Mesendoderm (in vitro differentiated cells): ENCODE measurements around the gene BTBD7. TPM values are rescaled to one million over a fixed set of nuclear protein-coding genes. Genes with fewer than 3 reads are reported as not detected.
A peak's percentile ranks its signal among the peaks of the same experiment; 100 is the strongest.

ENCODE experiments used
- DNase-seq: peaks from one replicate; pipeline ENCODE4 v3.0.0; 2013
- H2AK5ac ChIP-seq: 2 replicates; pipeline ENCODE4 v1.6.1; 2013; ENCODE audit warnings: low read length, inconsistent platforms
- H2BK120ac ChIP-seq: 2 replicates; pipeline ENCODE4 v1.6.1; 2013; ENCODE audit warnings: low read depth, mild to moderate bottlenecking, low read length, moderate library complexity, mixed read lengths
- H2BK15ac ChIP-seq: replicated peaks from 2 replicates; pipeline ENCODE4 v1.6.1; 2013; ENCODE audit warnings: low read depth, mild to moderate bottlenecking, moderate library complexity
- H2BK5ac ChIP-seq: 2 replicates; pipeline ENCODE4 v1.6.1; 2013; ENCODE audit warnings: low read length, inconsistent platforms
- H3K18ac ChIP-seq: 2 replicates; pipeline ENCODE4 v1.6.1; 2013; ENCODE audit warnings: mild to moderate bottlenecking, low read length, mixed read lengths
- H3K23ac ChIP-seq: one replicate; pipeline ENCODE4 v1.6.1; 2013; ENCODE audit warnings: low read length
- H3K27ac ChIP-seq: 2 replicates; pipeline ENCODE4 v1.5.1; 2013; ENCODE audit warnings: low read depth, mild to moderate bottlenecking, inconsistent platforms, low read length, moderate library complexity
- H3K27me3 ChIP-seq: 2 replicates; pipeline ENCODE4 v1.6.1; 2013; ENCODE audit warnings: low read length, control low read depth, mild to moderate bottlenecking, inconsistent platforms; ENCODE audit not compliant: insufficient read depth, poor library complexity
- H3K36me3 ChIP-seq: 2 replicates; pipeline ENCODE4 v1.6.1; 2013; ENCODE audit warnings: low read length, inconsistent platforms; ENCODE audit not compliant: control insufficient read depth, insufficient read depth
- H3K4ac ChIP-seq: one replicate; pipeline ENCODE4 v1.6.1; 2013; ENCODE audit warnings: low read depth, mild to moderate bottlenecking, low read length, moderate library complexity
- H3K4me1 ChIP-seq: 2 replicates; pipeline ENCODE4 v1.6.1; 2013; ENCODE audit warnings: low read depth, low read length, inconsistent platforms; ENCODE audit not compliant: control insufficient read depth
- H3K4me2 ChIP-seq: 2 replicates; pipeline ENCODE4 v1.6.1; 2013; ENCODE audit warnings: low read length
- H3K4me3 ChIP-seq: 2 replicates; pipeline ENCODE4 v1.5.1; 2013; ENCODE audit warnings: mild to moderate bottlenecking, low read length
- H3K56ac ChIP-seq: one replicate; pipeline ENCODE4 v1.6.1; 2013; ENCODE audit warnings: low read length
- H3K79me1 ChIP-seq: 2 replicates; pipeline ENCODE4 v1.6.1; 2013; ENCODE audit warnings: low read length, inconsistent platforms
- H3K79me2 ChIP-seq: 2 replicates; pipeline ENCODE4 v1.6.1; 2013; ENCODE audit warnings: mild to moderate bottlenecking, low read length; ENCODE audit not compliant: control insufficient read depth, insufficient read depth
- H3K9ac ChIP-seq: 2 replicates; pipeline ENCODE4 v1.6.1; 2013; ENCODE audit warnings: low read length, inconsistent platforms
- H4K5ac ChIP-seq: one replicate; pipeline ENCODE4 v1.6.1; 2013; ENCODE audit warnings: low read length
- H4K8ac ChIP-seq: one replicate; pipeline ENCODE4 v1.6.1; 2013; ENCODE audit warnings: low read depth, mild to moderate bottlenecking, control low read depth, low read length, moderate library complexity
- WGBS: extraction: QIAGEN DNeasy Blood & Tissue Kit; methylation state at CpG from one replicate; pipeline ENCODE4 v1.1.7; 2013; ENCODE audit warnings: low lambda C conversion rate, missing lambda C conversion rate; ENCODE audit not compliant: insufficient coverage; ENCODE audit errors: extremely low coverage; 5-methylcytosine and 5-hydroxymethylcytosine counted together
- polyA plus RNA-seq, 2 experiments: library from polyadenylated mRNA; stranded (reverse); fragments of 200-250 nt; gene quantifications; one replicate each; pipeline ENCODE4 v1.2.3, GENCODE V29; 2013

BTBD7 gene, protein sequence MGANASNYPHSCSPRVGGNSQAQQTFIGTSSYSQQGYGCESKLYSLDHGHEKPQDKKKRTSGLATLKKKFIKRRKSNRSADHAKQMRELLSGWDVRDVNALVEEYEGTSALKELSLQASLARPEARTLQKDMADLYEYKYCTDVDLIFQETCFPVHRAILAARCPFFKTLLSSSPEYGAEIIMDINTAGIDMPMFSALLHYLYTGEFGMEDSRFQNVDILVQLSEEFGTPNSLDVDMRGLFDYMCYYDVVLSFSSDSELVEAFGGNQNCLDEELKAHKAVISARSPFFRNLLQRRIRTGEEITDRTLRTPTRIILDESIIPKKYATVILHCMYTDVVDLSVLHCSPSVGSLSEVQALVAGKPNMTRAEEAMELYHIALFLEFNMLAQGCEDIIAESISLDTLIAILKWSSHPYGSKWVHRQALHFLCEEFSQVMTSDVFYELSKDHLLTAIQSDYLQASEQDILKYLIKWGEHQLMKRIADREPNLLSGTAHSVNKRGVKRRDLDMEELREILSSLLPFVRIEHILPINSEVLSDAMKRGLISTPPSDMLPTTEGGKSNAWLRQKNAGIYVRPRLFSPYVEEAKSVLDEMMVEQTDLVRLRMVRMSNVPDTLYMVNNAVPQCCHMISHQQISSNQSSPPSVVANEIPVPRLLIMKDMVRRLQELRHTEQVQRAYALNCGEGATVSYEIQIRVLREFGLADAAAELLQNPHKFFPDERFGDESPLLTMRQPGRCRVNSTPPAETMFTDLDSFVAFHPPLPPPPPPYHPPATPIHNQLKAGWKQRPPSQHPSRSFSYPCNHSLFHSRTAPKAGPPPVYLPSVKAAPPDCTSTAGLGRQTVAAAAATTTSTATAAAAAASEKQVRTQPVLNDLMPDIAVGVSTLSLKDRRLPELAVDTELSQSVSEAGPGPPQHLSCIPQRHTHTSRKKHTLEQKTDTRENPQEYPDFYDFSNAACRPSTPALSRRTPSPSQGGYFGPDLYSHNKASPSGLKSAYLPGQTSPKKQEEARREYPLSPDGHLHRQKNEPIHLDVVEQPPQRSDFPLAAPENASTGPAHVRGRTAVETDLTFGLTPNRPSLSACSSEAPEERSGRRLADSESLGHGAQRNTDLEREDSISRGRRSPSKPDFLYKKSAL
- 21.2 TPM for polyA plus RNA-seq (2013, experiment 1 of 2)
- polyA plus RNA-seq (2013, experiment 2 of 2) = 21.0 TPM

DNA sequence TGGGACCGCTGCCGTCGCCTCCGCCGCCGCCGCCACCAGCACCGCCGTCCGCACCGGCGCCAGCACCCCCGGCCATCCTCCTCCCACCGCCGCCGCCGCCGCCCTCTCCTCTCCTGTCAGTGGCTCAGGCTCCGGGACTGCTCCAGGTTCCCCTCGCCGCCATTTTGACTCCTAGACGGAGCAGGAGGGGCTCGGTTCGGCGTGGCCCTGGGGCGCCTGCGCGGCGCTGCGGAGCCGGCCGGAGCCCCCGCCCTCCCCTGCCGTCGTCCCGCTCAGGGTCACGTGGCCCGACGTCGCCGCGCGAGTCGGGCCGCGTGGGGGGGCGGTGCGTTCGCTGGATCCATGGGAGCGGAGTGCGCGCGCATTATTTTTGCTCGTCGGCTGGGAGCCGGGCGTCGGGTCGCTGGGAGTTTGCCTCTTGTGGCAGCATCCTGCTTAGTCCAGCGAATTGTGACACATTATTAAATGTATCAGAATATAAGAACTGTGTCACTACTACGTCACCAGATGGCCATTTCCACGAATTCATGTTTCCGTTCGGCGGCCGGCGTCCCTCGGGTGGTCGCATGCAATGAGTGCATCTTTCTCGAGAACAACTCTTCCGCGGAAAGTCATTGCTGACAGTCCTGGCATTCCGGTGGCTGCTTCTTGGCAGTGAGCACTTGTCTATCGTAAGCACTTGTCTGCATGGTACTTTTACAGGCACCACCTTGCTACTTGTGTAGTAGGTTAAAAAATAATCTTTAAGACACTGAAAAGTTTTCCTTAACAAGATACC lies at the start of gene BTBD7:
BTBD7 (minus strand) TSS at position 184 of the 778 bp plus-strand sequence. CDS start 36,985 bp downstream, outside the sequence.
- Histone ChIP-seq H3K79me2 (peaks cover 41% of the 10 kb centered on the region), H3K4ac (peak within 1 kb of the TSS; percentile 100), H2BK5ac (peak within 1 kb of the TSS; percentile 22), H2AK5ac (no peak within 1 kb of the TSS), H3K27ac (peak within 1 kb of the TSS; percentile 98), H3K79me1 (peaks cover 6% of the 10 kb centered on the region), H3K18ac (peak within 1 kb of the TSS; percentile 95), H3K27me3 (no peaks in the 10 kb centered on the region), H3K9ac (peak within 1 kb of the TSS; percentile 85), H4K5ac (no peak within 1 kb of the TSS), H3K56ac (peak within 1 kb of the TSS; percentile 94), H3K4me1 (no peaks in the 10 kb centered on the region), H2BK15ac (no peak within 1 kb of the TSS), H3K4me2 (peak within 1 kb of the TSS; percentile 90), H3K4me3 (peak within 1 kb of the TSS; percentile 92), H3K23ac (peak within 1 kb of the TSS; percentile 56), H2BK120ac (peak within 1 kb of the TSS; percentile 19), H3K36me3 (no peaks in the 10 kb centered on the region), H4K8ac (no peak within 1 kb of the TSS)
- peak; percentile 96 for DNase-seq
- no CpG with 5 or more reads among the region's 74 CpGs for WGBS

DNA sequence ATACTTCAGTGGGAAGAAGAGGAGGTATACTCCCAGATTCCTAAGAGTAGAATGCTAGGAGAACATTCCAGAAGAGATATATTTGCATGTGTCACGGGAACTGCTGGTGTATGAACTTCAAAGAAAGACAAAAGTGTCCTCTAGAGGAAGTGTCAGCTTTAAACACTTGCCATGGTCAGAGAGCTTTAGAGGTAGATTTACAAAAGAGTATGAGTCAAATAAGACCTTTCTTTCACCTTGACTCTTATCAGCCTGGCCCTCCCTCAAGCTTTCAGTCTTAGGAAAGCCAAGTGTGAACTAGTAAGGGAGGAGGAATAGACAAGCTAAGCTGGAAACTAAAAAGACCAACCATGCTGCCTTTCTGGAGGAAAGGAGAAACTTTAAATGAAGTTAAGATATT lies 48.8 kb upstream of the BTBD7 start:
- Histone ChIP-seq H2AK5ac (no peak overlapping the region), H3K27ac (no peak overlapping the region), H2BK15ac (no peak overlapping the region), H3K79me1 (no peaks in the 10 kb centered on the region), H3K56ac (no peak overlapping the region), H2BK5ac (no peak overlapping the region), H3K9ac (no peak overlapping the region), H4K5ac (no peak overlapping the region), H3K4me1 (no peaks in the 10 kb centered on the region), H3K4me2 (no peak overlapping the region), H4K8ac (no peak overlapping the region), H3K18ac (no peak overlapping the region), H3K4ac (no peak overlapping the region), H3K23ac (no peak overlapping the region), H2BK120ac (no peak overlapping the region), H3K36me3 (no peaks in the 10 kb centered on the region), H3K27me3 (no peaks in the 10 kb centered on the region), H3K4me3 (no peak overlapping the region), H3K79me2 (no peaks in the 10 kb centered on the region)
- no CpG with 5 or more reads among the region's 1 CpG for WGBS
- peak; percentile 19 for DNase-seq

DNA sequence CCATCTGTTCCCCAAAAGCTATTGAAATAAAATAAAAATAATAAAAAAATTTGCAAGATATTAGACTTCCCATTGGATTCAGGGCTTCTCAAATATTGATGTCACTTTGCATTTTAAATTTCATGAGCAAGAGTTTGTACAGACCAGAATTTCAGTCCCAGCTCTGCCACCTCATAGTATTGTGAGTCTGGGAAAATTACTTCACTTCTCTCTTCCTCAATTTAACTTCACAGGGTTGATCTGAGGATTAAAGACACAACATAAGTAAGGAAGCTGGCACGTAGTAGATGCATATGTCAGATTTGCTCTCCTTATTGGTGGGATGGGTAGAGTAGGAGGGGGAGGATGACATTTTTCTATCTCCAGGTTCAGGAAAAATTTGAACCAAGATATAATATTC lies 47.0 kb upstream of the BTBD7 start:
- WGBS = no CpG with 5 or more reads among the region's 1 CpG

DNA sequence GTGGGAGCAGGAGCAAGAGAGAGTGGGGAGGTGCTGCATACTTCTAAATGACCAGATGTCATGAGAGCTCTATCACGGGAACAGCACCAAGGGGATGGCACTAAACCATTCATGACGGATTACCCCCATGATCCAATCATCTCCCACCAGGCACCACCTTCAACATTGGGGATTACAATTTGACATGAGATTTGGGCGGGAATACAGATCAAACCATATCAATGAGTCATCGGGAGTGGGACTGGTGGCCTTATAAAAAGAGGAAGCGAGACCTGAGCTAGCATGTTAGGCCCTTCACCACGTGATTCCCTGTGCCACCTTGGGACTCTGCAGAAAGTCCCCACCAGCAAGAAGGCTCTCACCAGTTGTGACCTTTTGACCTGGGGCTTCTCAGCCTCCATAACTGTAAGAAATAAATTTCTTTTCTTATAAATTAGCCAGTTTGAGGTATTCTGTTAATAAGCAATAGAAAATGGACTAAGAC lies 42.9 kb upstream of the BTBD7 start:
- H3K4me3 ChIP-seq = no peak overlapping the region
- no peaks in the 10 kb centered on the region for H3K4me1 ChIP-seq
- H3K27me3 ChIP-seq = no peaks in the 10 kb centered on the region
- no peaks in the 10 kb centered on the region for H3K79me1 ChIP-seq
- no peak overlapping the region for H3K18ac ChIP-seq
- DNase-seq = no peak
- WGBS = no CpG with 5 or more reads among the region's 6 CpGs
- no peak overlapping the region for H3K56ac ChIP-seq
- H4K8ac ChIP-seq = no peak overlapping the region
- H3K9ac ChIP-seq = no peak overlapping the region
- no peak overlapping the region for H3K27ac ChIP-seq
- H4K5ac ChIP-seq = no peak overlapping the region
- no peaks in the 10 kb centered on the region for H3K36me3 ChIP-seq
- H3K79me2 ChIP-seq = no peaks in the 10 kb centered on the region
- no peak overlapping the region for H3K4me2 ChIP-seq
- H3K4ac ChIP-seq = no peak overlapping the region
- H2BK5ac ChIP-seq = no peak overlapping the region
- no peak overlapping the region for H2BK15ac ChIP-seq
- H2AK5ac ChIP-seq = no peak overlapping the region
- no peak overlapping the region for H2BK120ac ChIP-seq
- H3K23ac ChIP-seq = no peak overlapping the region

More for the DNA sequence above, 47.0 kb upstream of the BTBD7 start:
- Histone ChIP-seq H4K8ac (no peak overlapping the region), H3K56ac (no peak overlapping the region), H3K4ac (no peak overlapping the region), H3K36me3 (no peaks in the 10 kb centered on the region), H3K4me1 (no peaks in the 10 kb centered on the region), H4K5ac (no peak overlapping the region), H3K27ac (no peak overlapping the region), H3K27me3 (no peaks in the 10 kb centered on the region), H3K79me1 (no peaks in the 10 kb centered on the region), H2AK5ac (no peak overlapping the region), H3K79me2 (no peaks in the 10 kb centered on the region), H3K23ac (no peak overlapping the region), H3K4me3 (no peak overlapping the region), H3K18ac (no peak overlapping the region), H2BK5ac (no peak overlapping the region), H2BK120ac (no peak overlapping the region), H3K9ac (no peak overlapping the region), H2BK15ac (no peak overlapping the region), H3K4me2 (no peak overlapping the region)
- no peak for DNase-seq

- Histone ChIP-seq H4K8ac (no peak overlapping the region), H2BK120ac (no peak overlapping the region), H3K27me3 (no peaks in the 10 kb centered on the region), H3K79me1 (no peaks in the 10 kb centered on the region), H3K36me3 (no peaks in the 10 kb centered on the region), H3K27ac (no peak overlapping the region), H3K4me1 (no peaks in the 10 kb centered on the region), H3K18ac (no peak overlapping the region), H3K56ac (no peak overlapping the region), H3K9ac (no peak overlapping the region), H4K5ac (no peak overlapping the region), H2BK15ac (no peak overlapping the region), H3K79me2 (no peaks in the 10 kb centered on the region), H3K4me3 (no peak overlapping the region), H2AK5ac (no peak overlapping the region), H3K4me2 (no peak overlapping the region), H3K4ac (no peak overlapping the region), H3K23ac (no peak overlapping the region), H2BK5ac (no peak overlapping the region)
- no peak for DNase-seq
- WGBS = no CpG with 5 or more reads among the region's 4 CpGs
Observed at GRCh38 chr14:93369713-93370266, 37.0 kb upstream of the BTBD7 start.
